Measurements from ENCODE around the gene PIK3CG.

- TF ChIP-seq CTCF (IDR thresholded peaks at IDR 0.05) = no peak
- TF ChIP-seq POLR2A (IDR thresholded peaks at IDR 0.05) = no peak
Measured at GRCh38 chr7:106905734-106906133, 40.7 kb downstream of the PIK3CG start.
